Karpas-422 (cell line): ENCODE results near the gene COMTD1. TPM values are rescaled to one million over a fixed set of nuclear protein-coding genes. Genes with fewer than 3 reads are reported as not detected.
"Not testable (repeated sequence)": the region's sequence is repeated elsewhere in the genome, so short reads cannot be mapped to it uniquely, and the experiment has no call there.

ENCODE experiments used
- DNase-seq: peaks from one replicate; pipeline ENCODE4 v3.0.0-alpha.2; 2015
- H2AFZ ChIP-seq: fragments of 200-600 bp; sonication (generic); 2 replicates; pipeline ENCODE4 v1.6.1; 2014; ENCODE audit warnings: antibody characterized with exemption, low read length, mixed read lengths
- H3K27ac ChIP-seq: fragments of 200-600 bp; sonication (generic); 2 replicates; pipeline ENCODE4 v1.5.1; 2014; ENCODE audit warnings: mild to moderate bottlenecking, low read length, moderate library complexity
- H3K27me3 ChIP-seq: fragments of 200-600 bp; sonication (generic); 2 replicates; pipeline ENCODE4 v1.6.1; 2014; ENCODE audit warnings: low read length, mixed read lengths
- H3K36me3 ChIP-seq: fragments of 200-600 bp; sonication (generic); 2 replicates; pipeline ENCODE4 v1.6.1; 2014; ENCODE audit warnings: low read length, mixed read lengths; ENCODE audit not compliant: insufficient read depth
- H3K4me1 ChIP-seq: fragments of 200-600 bp; sonication (generic); 2 replicates; pipeline ENCODE4 v1.6.1; 2014; ENCODE audit warnings: mild to moderate bottlenecking, low read length, mixed read lengths
- H3K4me2 ChIP-seq: fragments of 200-600 bp; sonication (generic); 2 replicates; pipeline ENCODE4 v1.6.1; 2014; ENCODE audit warnings: low read length, low read depth, mild to moderate bottlenecking; ENCODE audit not compliant: poor library complexity, severe bottlenecking
- H3K4me3 ChIP-seq: fragments of 200-600 bp; sonication (generic); 2 replicates; pipeline ENCODE4 v1.5.1; 2014; ENCODE audit warnings: mild to moderate bottlenecking, antibody characterized with exemption, low read length, mixed read lengths
- H3K79me2 ChIP-seq: fragments of 200-600 bp; sonication (generic); 2 replicates; pipeline ENCODE4 v1.6.1; 2014; ENCODE audit warnings: mild to moderate bottlenecking, low read length, mixed read lengths
- H3K9ac ChIP-seq: fragments of 200-600 bp; sonication (generic); 2 replicates; pipeline ENCODE4 v1.6.0; 2014; ENCODE audit warnings: low read length
- H3K9me2 ChIP-seq: fragments of 200-600 bp; sonication (generic), shearing (Covaris generic); replicated peaks from 2 replicates; pipeline ENCODE4 v1.6.0; 2014; ENCODE audit warnings: mild to moderate bottlenecking, low read length, moderate library complexity; ENCODE audit not compliant: insufficient read depth
- H3K9me3 ChIP-seq: fragments of 300-700, 200-600 bp; sonication (generic); 2 replicates; pipeline ENCODE4 v1.6.1; 2014; ENCODE audit warnings: low read length, mixed read lengths
- H4K20me1 ChIP-seq: fragments of 200-600 bp; sonication (generic); 2 replicates; pipeline ENCODE4 v1.6.1; 2014; ENCODE audit warnings: mild to moderate bottlenecking, antibody characterized with exemption, low read length, low read depth; ENCODE audit not compliant: insufficient read depth
- total RNA-seq: library from RNA; depleted of rRNA; stranded (reverse); fragments of >200 nt; shearing (Covaris generic); gene quantifications from 2 replicates; pipeline ENCODE4 v1.2.3, GENCODE V29; 2014; ENCODE audit warnings: low replicate concordance

The COMTD1 gene
- total RNA-seq, 1 experiment from 2014 or later: 14.4 TPM

GRCh38 chr10:75202321-75203045, 33.3 kb downstream of the COMTD1 start:
- H3K9me2 ChIP-seq: no peaks in the 10 kb centered on the region
- H3K4me2 ChIP-seq: no peak overlapping the region
- H3K27me3 ChIP-seq: no peaks in the 10 kb centered on the region
- H3K79me2 ChIP-seq: no peaks in the 10 kb centered on the region
- no peaks in the 10 kb centered on the region for H4K20me1 ChIP-seq
- H2AFZ ChIP-seq: no peak overlapping the region
- no peaks in the 10 kb centered on the region for H3K4me1 ChIP-seq
- H3K9ac ChIP-seq: no peak overlapping the region
- H3K27ac ChIP-seq: no peak overlapping the region
- no peak for DNase-seq
- H3K4me3 ChIP-seq: no peak overlapping the region
- no peaks in the 10 kb centered on the region for H3K9me3 ChIP-seq
- H3K36me3 ChIP-seq: no peaks in the 10 kb centered on the region

GRCh38 chr10:75201793-75202307, 33.9 kb downstream of the COMTD1 start:
- Histone ChIP-seq H3K36me3 (no peaks in the 10 kb centered on the region), H2AFZ (no peak overlapping the region), H3K9me3 (no peaks in the 10 kb centered on the region), H3K27ac (no peak overlapping the region), H3K27me3 (no peaks in the 10 kb centered on the region), H4K20me1 (no peaks in the 10 kb centered on the region), H3K4me2 (no peak overlapping the region), H3K4me1 (no peaks in the 10 kb centered on the region), H3K9me2 (no peaks in the 10 kb centered on the region), H3K79me2 (no peaks in the 10 kb centered on the region), H3K9ac (no peak overlapping the region), H3K4me3 (no peak overlapping the region)
- DNase-seq: no peak

GRCh38 chr10:75199949-75200348, 35.8 kb downstream of the COMTD1 start:
- not testable (repeated sequence) for H2AFZ ChIP-seq, DNase-seq, H3K4me1 ChIP-seq, H3K27ac ChIP-seq, H3K9me2 ChIP-seq, H3K27me3 ChIP-seq, H3K9ac ChIP-seq, H3K36me3 ChIP-seq, H3K9me3 ChIP-seq, H3K79me2 ChIP-seq, H3K4me2 ChIP-seq, H4K20me1 ChIP-seq, H3K4me3 ChIP-seq

- Histone ChIP-seq H3K27ac (no peak overlapping the region), H3K9ac (no peak overlapping the region), H2AFZ (no peak overlapping the region), H3K36me3 (no peaks in the 10 kb centered on the region), H3K4me1 (no peaks in the 10 kb centered on the region), H3K9me3 (no peaks in the 10 kb centered on the region), H3K4me3 (no peak overlapping the region), H3K27me3 (no peaks in the 10 kb centered on the region), H3K4me2 (no peak overlapping the region), H3K9me2 (no peaks in the 10 kb centered on the region), H4K20me1 (no peaks in the 10 kb centered on the region), H3K79me2 (no peaks in the 10 kb centered on the region)
- no peak for DNase-seq
These were observed 37.9 kb downstream of the COMTD1 start for GRCh38 chr10:75197906-75198305.

- H3K4me3 ChIP-seq: no peak overlapping the region
- H3K9ac ChIP-seq: no peak overlapping the region
These were observed 38.7 kb downstream of the COMTD1 start for GRCh38 chr10:75197066-75197465.

GRCh38 chr10:75195035-75195763, 40.6 kb downstream of the COMTD1 start:
- Histone ChIP-seq H3K9me3 (no peaks in the 10 kb centered on the region), H3K27me3 (no peaks in the 10 kb centered on the region), H2AFZ (no peak overlapping the region), H3K4me1 (no peaks in the 10 kb centered on the region), H3K4me2 (no peak overlapping the region), H3K36me3 (no peaks in the 10 kb centered on the region), H3K79me2 (no peaks in the 10 kb centered on the region), H3K27ac (no peak overlapping the region), H3K9me2 (no peaks in the 10 kb centered on the region), H3K9ac (no peak overlapping the region), H4K20me1 (no peaks in the 10 kb centered on the region), H3K4me3 (no peak overlapping the region)
- DNase-seq: no peak

More at GRCh38 chr10:75197066-75197465, 38.7 kb downstream of the COMTD1 start:
- H2AFZ ChIP-seq: no peak overlapping the region
- H3K9me2 ChIP-seq: no peaks in the 10 kb centered on the region
- H3K27ac ChIP-seq: no peak overlapping the region
- H3K4me2 ChIP-seq: no peak overlapping the region
- H3K36me3 ChIP-seq: no peaks in the 10 kb centered on the region
- no peaks in the 10 kb centered on the region for H4K20me1 ChIP-seq
- no peaks in the 10 kb centered on the region for H3K4me1 ChIP-seq
- no peak for DNase-seq
- no peaks in the 10 kb centered on the region for H3K27me3 ChIP-seq
- no peaks in the 10 kb centered on the region for H3K9me3 ChIP-seq
- H3K79me2 ChIP-seq: no peaks in the 10 kb centered on the region

- not testable (repeated sequence) for H3K27me3 ChIP-seq, H3K9ac ChIP-seq
These were observed 41.1 kb downstream of the COMTD1 start for GRCh38 chr10:75194625-75195024.

GRCh38 chr10:75191821-75192568, 43.8 kb downstream of the COMTD1 start:
- no peaks in the 10 kb centered on the region for H3K27me3 ChIP-seq
- no peaks in the 10 kb centered on the region for H3K79me2 ChIP-seq
- no peaks in the 10 kb centered on the region for H4K20me1 ChIP-seq
- H3K27ac ChIP-seq: no peak overlapping the region
- no peaks in the 10 kb centered on the region for H3K4me1 ChIP-seq
- H3K9me3 ChIP-seq: no peaks in the 10 kb centered on the region
- no peak overlapping the region for H2AFZ ChIP-seq
- no peaks in the 10 kb centered on the region for H3K36me3 ChIP-seq
- no peak for DNase-seq
- H3K4me2 ChIP-seq: no peak overlapping the region
- H3K9me2 ChIP-seq: no peaks in the 10 kb centered on the region
- no peak overlapping the region for H3K4me3 ChIP-seq
- no peak overlapping the region for H3K9ac ChIP-seq

More at GRCh38 chr10:75194625-75195024, 41.1 kb downstream of the COMTD1 start:
- not testable (repeated sequence) for H3K4me1 ChIP-seq, DNase-seq, H3K36me3 ChIP-seq, H2AFZ ChIP-seq, H3K4me2 ChIP-seq, H3K9me3 ChIP-seq, H3K27ac ChIP-seq, H4K20me1 ChIP-seq, H3K9me2 ChIP-seq, H3K79me2 ChIP-seq, H3K4me3 ChIP-seq
